K562 (cell line): ENCODE results near the gene NFYC. TPM values are rescaled to one million over a fixed set of nuclear protein-coding genes. Genes with fewer than 3 reads are reported as not detected.
A peak's percentile ranks its signal among the peaks of the same experiment; 100 is the strongest.

Source experiments
- ATAC-seq: fragments of 200-7000 bp; cut with Tn5 transposase; 3 replicates; pipeline ENCODE4 v1.9.1; 2020; ENCODE audit warnings: moderate library complexity
- BruUV-seq: library from RNA; stranded (reverse); fragments of 400-500 nt; replicated peaks from 2 replicates; lab custom pipeline; 2021; lab: Mats Ljungman, UMichigan
- CTCF ChIA-PET: fragments of 300-600 bp; formaldehyde crosslinking; extraction: SDS; loops from one replicate; lab custom pipeline; 2021; ENCODE audit warnings: low intra/inter-chr PET ratio; lab: Yijun Ruan, JAX
- POLR2A ChIA-PET: fragments of 300-600, 350-650 bp; sonication (Branson Sonifier 250); formaldehyde crosslinking; extraction: SDS; loops from one replicate; lab custom pipeline; 2021; ENCODE audit warnings: antibody characterized with exemption, inconsistent platforms; lab: Yijun Ruan, JAX
- DNase-seq, 4 experiments: peaks; one replicate each; pipeline versions ENCODE4 v3.0.0 to v3.0.0-alpha.2; 2011 to 2018; ENCODE audit warnings: low spot score in 3 of 4, mixed read lengths in 3 of 4; ENCODE audit errors: extremely low read depth in 1 of 4
- FAIRE-seq: peaks from 2 replicates; lab custom pipeline; 2011; peaks lifted over from hg19 to GRCh38; lab: Jason Lieb, UNC
- H2AFZ ChIP-seq: 2 replicates; pipeline ENCODE4 v1.6.0; 2011; ENCODE audit warnings: low read depth, low read length, control low read depth, inconsistent platforms
- H3K27ac ChIP-seq: fragments of 200-600 bp; 3 replicates; pipeline ENCODE4 v1.8.0; 2011; ENCODE audit warnings: low read depth, mild to moderate bottlenecking, control low read depth, inconsistent platforms, low read length, moderate library complexity, mixed read lengths; ENCODE audit errors: extremely low read depth
- H3K27me3 ChIP-seq, 2 experiments: fragments of 300-600 bp in 1 of 2; 2 replicates in 1 of 2; 3 replicates in 1 of 2; pipeline versions ENCODE4 v1.6.0 to v1.8.0; 2011; ENCODE audit warnings: inconsistent platforms in 2 of 2, low read length in 2 of 2, mild to moderate bottlenecking in 1 of 2, mixed read lengths in 1 of 2, moderate library complexity in 1 of 2; ENCODE audit not compliant: control insufficient read depth in 2 of 2, insufficient read depth in 2 of 2
- H3K36me3 ChIP-seq: fragments of 300-600 bp; 3 replicates; pipeline ENCODE4 v1.8.0; 2011; ENCODE audit warnings: mild to moderate bottlenecking, low read length, inconsistent platforms; ENCODE audit not compliant: control insufficient read depth, insufficient read depth
- H3K4me1 ChIP-seq, 2 experiments: fragments of 200-600 bp in 1 of 2; replicated peaks in 1 of 2; 2 replicates in 1 of 2; 3 replicates in 1 of 2; pipeline versions ENCODE4 v1.5.1 to v1.8.0; 2011; ENCODE audit warnings: inconsistent platforms in 2 of 2, low read length in 2 of 2, mild to moderate bottlenecking in 1 of 2, mixed read lengths in 1 of 2, moderate library complexity in 1 of 2; ENCODE audit not compliant: control insufficient read depth in 2 of 2, insufficient read depth in 2 of 2
- H3K4me2 ChIP-seq: 2 replicates; pipeline ENCODE4 v1.6.1; 2011; ENCODE audit warnings: low read length, control low read depth, inconsistent platforms, mixed read lengths; ENCODE audit not compliant: insufficient read depth
- H3K4me3 ChIP-seq: fragments of 200-600 bp; sonication (generic), shearing (Covaris generic); 2 replicates; pipeline ENCODE4 v1.5.1; 2016; ENCODE audit warnings: control low read depth, inconsistent platforms
- H3K79me2 ChIP-seq: fragments of 200-600 bp; 3 replicates; pipeline ENCODE4 v1.8.0; 2011; ENCODE audit warnings: low read length, inconsistent platforms; ENCODE audit not compliant: control insufficient read depth, insufficient read depth
- H3K9ac ChIP-seq, 2 experiments: 2 replicates each; pipeline versions ENCODE4 v1.6.0 to v1.6.1; 2011; ENCODE audit warnings: low read depth in 2 of 2, low read length in 2 of 2, control low read depth in 1 of 2, inconsistent platforms in 1 of 2, mild to moderate bottlenecking in 1 of 2, mixed read lengths in 1 of 2; ENCODE audit not compliant: insufficient read depth in 1 of 2
- H3K9me1 ChIP-seq: one replicate; pipeline ENCODE4 v1.6.0; 2011; ENCODE audit warnings: inconsistent platforms, mild to moderate bottlenecking, low read length, moderate library complexity; ENCODE audit not compliant: control insufficient read depth, insufficient read depth
- H3K9me3 ChIP-seq: replicated peaks from 2 replicates; pipeline ENCODE4 v1.5.1; 2011; ENCODE audit warnings: low read depth, low read length, inconsistent platforms; ENCODE audit not compliant: control insufficient read depth, insufficient read depth
- H4K20me1 ChIP-seq: replicated peaks from 2 replicates; pipeline ENCODE4 v1.6.1; 2011; ENCODE audit warnings: low read length, inconsistent platforms, mixed read lengths; ENCODE audit not compliant: control insufficient read depth, insufficient read depth
- ATF4 ChIP-seq: fragments of 450-650 bp; formaldehyde crosslinking; IDR thresholded peaks from 2 replicates; pipeline ENCODE4 v1.4.0; 2022; ENCODE audit warnings: mild to moderate bottlenecking, moderate library complexity
- CLOCK ChIP-seq: fragments of 250-450 bp; sonication (Bioruptor Pico); IDR thresholded peaks from 2 replicates; pipeline ENCODE4 v1.4.0; 2020; ENCODE audit warnings: mild to moderate bottlenecking, moderate library complexity, borderline replicate concordance
- ESRRB ChIP-seq: fragments of 250-450 bp; sonication (Bioruptor Pico); IDR thresholded peaks from 2 replicates; pipeline ENCODE4 v1.5.0; 2020; ENCODE audit warnings: mild to moderate bottlenecking, moderate library complexity, borderline replicate concordance
- HDGF ChIP-seq: fragments of 450-650 bp; IDR thresholded peaks from 2 replicates; pipeline ENCODE4 v1.6.1; 2016
- KLF6 ChIP-seq: fragments of 250-450 bp; sonication (Bioruptor Pico); IDR thresholded peaks from 2 replicates; pipeline ENCODE4 v1.4.0; 2020; ENCODE audit warnings: mild to moderate bottlenecking, moderate library complexity, borderline replicate concordance
- PHB ChIP-seq: fragments of 250-450 bp; sonication (Bioruptor Pico); IDR thresholded peaks from 2 replicates; pipeline ENCODE4 v1.5.0; 2021
- THRAP3 ChIP-seq: fragments of 450-650 bp; IDR thresholded peaks from 2 replicates; pipeline ENCODE4 v1.6.1; 2016; ENCODE audit warnings: mild to moderate bottlenecking, inconsistent platforms, borderline replicate concordance
- TRIM25 ChIP-seq: fragments of 450-650 bp; IDR thresholded peaks from 2 replicates; pipeline ENCODE4 v1.7.0; 2016; ENCODE audit warnings: borderline replicate concordance
- ZBTB26 ChIP-seq: fragments of 450-650 bp; formaldehyde crosslinking; IDR thresholded peaks from 2 replicates; pipeline ENCODE4 v1.4.0; 2022; ENCODE audit warnings: missing genetic modification characterization
- ZNF23 ChIP-seq: fragments of 250-450 bp; sonication (Bioruptor Pico); IDR thresholded peaks from 2 replicates; pipeline ENCODE4 v1.4.0; 2020; ENCODE audit warnings: mild to moderate bottlenecking
- ZNF707 ChIP-seq: fragments of 250-450 bp; sonication (Bioruptor Pico); conservative IDR thresholded peaks from 2 replicates; pipeline ENCODE4 v1.8.0; 2022; ENCODE audit warnings: inconsistent platforms, mild to moderate bottlenecking, moderate library complexity
- WGBS: fragments of 100-300 bp; shearing (Covaris generic); methylation state at CpG from one replicate; pipeline ENCODE4 v1.1.6; 2016; ENCODE audit warnings: low coverage, mixed read lengths; ENCODE audit not compliant: insufficient coverage; ENCODE audit errors: missing lambda C conversion rate; 5-methylcytosine and 5-hydroxymethylcytosine counted together
- in situ Hi-C: fragments of 300-500 bp; cut with MboI; formaldehyde crosslinking; loops from 4 replicates; pipeline ENCODE4 v1.15.0; 2018; ENCODE audit warnings: inconsistent platforms, mixed read lengths
- intact Hi-C: fragments of 100-400 bp; cut with micrococcal nuclease; formaldehyde crosslinking; loops from 2 replicates; pipeline ENCODE4 v1.14.2; 2022
- polyA plus RNA-seq, 8 experiments: library from polyadenylated mRNA; depleted of rRNA in 4 of 8; stranded (reverse) in 5 of 8; unstranded in 3 of 8; fragments of >200 nt; fragmentation: Nextera tagmentation in 2 of 8; fragmentation: Illumina TruSeq in 1 of 8; extraction: Ambion mirVana in 2 of 8; extraction: Trizol in 1 of 8; gene quantifications; 2 replicates each; pipeline versions ENCODE4 v1.2.1 to v1.2.3, GENCODE V29; 2011 to 2014; ENCODE audit warnings: inconsistent platforms in 1 of 8, missing spikeins in 1 of 8
- total RNA-seq, 7 experiments: library from RNA; depleted of rRNA in 6 of 7; stranded (reverse); fragments of >200 nt in 6 of 7; fragmentation: Illumina TruSeq in 2 of 7; extraction: Trizol in 2 of 7; gene quantifications; 2 replicates each; pipeline versions ENCODE4 v1.2.1 to v1.2.3, GENCODE V29; 2011 to 2021; ENCODE audit warnings: low replicate concordance in 1 of 7

Gene NFYC
- total and polyA plus RNA-seq, 9 of the 15 experiments (the other 6 are each of a cell fraction or from before 2014, with no cell fraction given), result 4.8 to 59.8 (median 41.1) TPM

- H3K27ac ChIP-seq, result peak overlapping the region; percentile 100
- H3K9ac ChIP-seq, result peak overlapping the region; percentile 98 to 99
- in situ Hi-C loops, result no loop called here
- ChIA-PET CTCF (interaction anchor here (0.6 kb wide), 1 partner anchor 74 kb away, joined by 3 read pairs; no protein-coding TSS in a partner anchor), POLR2A (interaction anchor here (0.6 to 11.9 kb wide), 39 partner anchors 9 to 651 kb away, joined by 3 to 212 read pairs (median 4); no protein-coding TSS in a partner anchor)
- peak overlapping the region; percentile 100 for H3K4me2 ChIP-seq
- no peaks in the 10 kb centered on the region for H3K9me3 ChIP-seq
- 1% methylated on average over 18 of the region's 18 CpGs for WGBS
- H3K4me3 ChIP-seq, result peak overlapping the region; percentile 76
- peak overlapping the region; percentile 78 for H2AFZ ChIP-seq
- intact Hi-C loops, result no loop called here
- H3K27me3 ChIP-seq, result no peaks in the 10 kb centered on the region
- H3K36me3 ChIP-seq, result peaks cover 12% of the 10 kb centered on the region
- H3K79me2 ChIP-seq, result peaks cover 72% of the 10 kb centered on the region
- BruUV-seq, result TSS peak; percentile 73
- no peaks in the 10 kb centered on the region for H4K20me1 ChIP-seq
- no peak for ATAC-seq
- peaks cover 8 to 21% of the 10 kb centered on the region in 2 experiments for H3K4me1 ChIP-seq
- FAIRE-seq, result no peak
- H3K9me1 ChIP-seq, result peaks cover 6% of the 10 kb centered on the region
- DNase-seq, result no peak
- peak; percentile 92; the same call in 1 of the 2 replicates for TF ChIP-seq ZBTB26
- 0 out of 2 replicates have a peak, but pooled peaks have one; percentile 7 for TF ChIP-seq ESRRB (CRISPR knock-in tag)
- TF ChIP-seq KLF6, result 0 out of 2 replicates have a peak, but pooled peaks have one; percentile 45
- TF ChIP-seq PHB (CRISPR knock-in tag), result 0 out of 2 replicates have a peak, but pooled peaks have one; percentile 31
- 0 out of 2 replicates have a peak, but pooled peaks have one; percentile 15 for TF ChIP-seq CLOCK (CRISPR knock-in tag)
- peak; percentile 35; the same call in 1 of the 2 replicates for TF ChIP-seq THRAP3
- peak; percentile 85 for TF ChIP-seq HDGF
- TF ChIP-seq ZNF23 (CRISPR knock-in tag), result 0 out of 2 replicates have a peak, but pooled peaks have one; percentile 34
- 0 out of 2 replicates have a peak, but pooled peaks have one; percentile 43 for TF ChIP-seq ATF4 (CRISPR knock-in tag)
- 0 out of 2 replicates have a peak, but pooled peaks have one; percentile 18 for TF ChIP-seq TRIM25
- TF ChIP-seq ZNF707, result 0 out of 2 replicates have a peak, but pooled peaks have one; percentile 25
Measured at GRCh38 chr1:40690771-40691537, 550 bp upstream of the NFYC start.
